Stimulated activated CD4-positive, alpha-beta T cell treated with anti-CD3 and anti-CD28 coated beads, Interleukin-2, amount 100 ng/mL, for 48 hours (primary cell): Measurements from ENCODE around the gene NR6A1.

Source experiments
- DNase-seq, 2 donors: peaks; one replicate each; pipeline ENCODE4 v3.0.0-alpha.2; 2020

NR6A1 gene

GRCh38 chr9:124720429-124721108, 50.5 kb downstream of the NR6A1 start:
- DNase-seq: no peak

GRCh38 chr9:124718928-124719327, 52.2 kb downstream of the NR6A1 start:
- DNase-seq: no peak

GRCh38 chr9:124717597-124717996, 53.5 kb downstream of the NR6A1 start:
- no peak for DNase-seq

- DNase-seq: peak in 1 of 2 donors; percentile 2
These were observed 54.3 kb downstream of the NR6A1 start for GRCh38 chr9:124716808-124717207.

DNA sequence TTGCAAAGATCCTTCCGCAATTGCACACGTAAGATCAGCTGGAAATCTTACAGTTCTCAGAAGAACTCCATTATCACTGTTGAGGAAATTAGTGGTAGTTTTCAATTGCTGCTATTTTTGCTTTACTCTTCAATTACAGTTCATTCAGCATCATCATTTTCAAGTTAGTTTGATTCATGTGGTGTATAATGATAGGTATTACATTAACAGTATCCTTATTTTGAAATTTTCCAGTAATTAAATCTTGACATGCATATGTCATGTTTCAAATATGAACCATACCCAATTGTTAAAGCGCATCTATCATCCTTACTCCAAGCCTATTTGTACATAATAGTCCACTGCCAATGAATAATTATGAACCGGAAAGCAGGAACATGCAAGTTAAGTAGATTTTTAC, 60.3 kb downstream of the NR6A1 start:
- DNase-seq: no peak

DNA sequence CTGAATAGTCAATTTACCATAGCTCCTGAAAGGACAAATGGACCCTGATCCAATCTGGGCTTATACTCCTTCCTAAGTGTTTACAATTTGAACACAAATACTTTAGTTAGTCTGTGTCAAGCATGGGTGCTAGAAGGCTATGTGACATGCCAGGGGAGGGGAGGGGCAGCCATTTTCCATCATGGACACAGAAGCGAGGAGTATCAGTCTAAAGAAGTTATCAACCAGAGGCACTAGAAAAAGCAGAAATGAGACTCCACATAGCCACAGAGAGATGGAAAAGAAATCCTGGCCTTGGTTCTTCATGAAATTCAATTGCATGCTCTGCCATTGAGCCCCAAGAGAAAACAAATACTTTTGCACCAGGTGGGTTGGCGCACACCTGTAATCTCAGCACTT, 61.8 kb downstream of the NR6A1 start:
- DNase-seq: no peak

GRCh38 chr9:124708633-124709291, 62.3 kb downstream of the NR6A1 start:
- no peak for DNase-seq

DNA sequence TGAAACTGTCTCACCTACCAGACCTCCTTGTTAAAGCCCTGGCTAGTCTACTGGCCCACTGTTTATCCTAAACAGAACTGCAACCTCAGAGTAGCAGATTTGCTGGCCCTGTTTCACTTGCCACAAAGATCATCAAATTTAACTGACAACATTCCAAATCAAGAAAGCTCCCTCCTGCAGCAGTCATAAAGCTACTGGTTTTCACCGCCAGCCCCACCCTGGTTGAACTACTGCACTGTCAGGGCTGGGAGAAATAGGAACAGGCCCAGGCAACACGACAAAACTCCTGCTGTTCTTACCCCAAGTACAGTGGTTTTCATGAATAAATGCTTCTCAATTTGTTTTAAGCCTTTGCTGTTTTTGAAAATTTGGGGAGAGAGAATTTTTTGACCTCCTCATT, 63.0 kb downstream of the NR6A1 start:
- no peak for DNase-seq

- no peak for DNase-seq
These were observed 63.4 kb downstream of the NR6A1 start for GRCh38 chr9:124707666-124708065.

GRCh38 chr9:124706685-124707084, 64.4 kb downstream of the NR6A1 start:
- DNase-seq: no peak

DNA sequence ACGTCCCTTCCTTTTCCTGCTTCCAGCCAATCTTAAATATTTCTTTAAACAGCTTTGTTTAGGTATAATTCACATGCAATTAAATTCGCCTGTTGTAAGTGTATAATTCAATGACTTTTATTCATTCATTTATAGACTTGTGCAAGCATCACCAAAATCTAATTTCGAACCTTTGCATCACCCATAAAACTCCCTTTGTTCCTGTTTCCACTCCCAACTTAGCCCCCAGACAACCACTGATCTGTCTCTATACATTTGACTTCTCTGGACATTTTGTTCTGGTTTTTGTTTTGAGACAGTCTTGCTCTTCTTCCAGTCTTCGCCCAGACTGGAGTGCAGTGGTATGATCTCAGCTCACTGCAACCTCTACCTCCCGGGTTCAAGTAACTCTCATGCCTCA, 71.5 kb downstream of the NR6A1 start:
- no peak for DNase-seq

DNA sequence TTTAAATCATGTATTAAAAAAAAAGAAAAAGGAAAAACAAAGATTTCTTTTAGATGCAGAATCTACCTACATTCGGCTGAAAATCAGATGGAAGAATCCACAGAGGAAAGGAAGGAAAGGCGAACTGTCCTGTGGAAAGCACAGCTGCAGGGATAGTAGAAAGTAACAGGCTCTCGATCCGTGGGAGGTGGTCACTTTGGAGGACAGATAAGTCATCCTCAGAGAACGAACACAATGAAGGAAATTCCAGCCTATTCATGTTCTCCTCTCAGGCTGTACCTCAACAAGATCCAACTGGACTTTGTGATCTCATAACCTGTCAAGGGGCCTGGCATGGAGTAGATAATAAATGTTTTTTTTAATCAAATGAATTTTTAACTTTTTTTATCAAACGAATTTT, 72.8 kb downstream of the NR6A1 start:
- no peak for DNase-seq

GRCh38 chr9:124697326-124698200, 73.5 kb downstream of the NR6A1 start:
- DNase-seq: no peak

GRCh38 chr9:124696101-124696500, 75.0 kb downstream of the NR6A1 start:
- no peak for DNase-seq

- DNase-seq: no peak
These were observed 75.7 kb downstream of the NR6A1 start for GRCh38 chr9:124695280-124695890.

DNA sequence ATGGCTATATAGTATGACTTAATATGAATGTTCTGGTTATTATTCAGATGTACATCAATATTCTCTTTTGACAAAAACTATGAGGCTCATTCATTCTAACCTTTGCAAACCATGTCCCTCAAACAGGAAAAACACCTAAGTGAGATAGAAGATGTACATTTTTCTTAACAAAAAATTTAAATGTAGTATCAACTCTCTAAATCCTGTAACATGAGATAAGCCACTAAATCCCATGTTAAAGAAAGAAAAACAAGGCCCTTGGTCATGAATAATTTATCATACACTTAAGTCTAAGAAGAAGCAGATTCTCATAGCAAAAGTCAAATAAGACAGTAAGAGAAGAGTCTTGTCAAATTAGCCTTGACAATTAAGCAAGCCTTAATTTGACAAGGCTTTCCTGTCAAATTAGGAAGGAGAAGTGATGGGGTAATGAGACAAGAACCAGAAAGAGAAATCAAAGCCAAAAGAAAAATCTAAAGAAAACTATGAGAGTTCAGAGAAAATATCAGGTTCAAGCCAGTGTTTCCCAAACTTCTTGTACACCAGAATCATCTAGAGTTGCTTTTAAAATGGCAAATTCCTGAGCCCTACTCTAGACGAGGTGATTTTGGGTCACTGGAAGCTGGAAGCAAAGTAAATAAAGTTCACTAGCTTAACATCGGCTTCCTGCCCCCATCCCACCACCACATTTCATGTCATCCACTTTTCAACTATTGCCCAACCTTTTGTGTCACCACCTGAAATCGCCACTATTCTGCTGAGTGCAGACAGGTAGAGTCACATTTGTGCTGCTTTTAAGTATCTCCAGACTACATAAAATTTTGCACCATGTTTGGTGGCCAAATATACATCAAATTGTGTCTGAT, 76.5 kb downstream of the NR6A1 start:
- DNase-seq: no peak

DNA sequence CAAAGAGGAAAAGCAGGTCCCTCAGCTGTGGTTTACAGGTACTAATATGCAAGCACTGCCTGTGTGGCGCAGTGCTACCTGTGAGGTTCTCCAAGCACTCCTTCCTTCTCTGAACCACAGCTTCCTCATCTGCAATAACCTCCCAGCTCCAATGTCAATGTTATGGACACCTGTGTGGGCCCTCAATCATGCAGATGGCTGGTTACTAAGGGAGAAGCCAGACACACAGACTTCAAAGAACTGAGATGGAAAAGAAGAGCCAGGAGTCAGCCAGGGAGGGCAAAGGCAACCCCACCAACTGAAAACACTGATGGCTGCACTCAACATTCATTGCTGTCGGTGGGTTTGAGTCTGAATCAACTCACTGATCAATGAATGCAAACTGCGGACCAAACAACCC, 77.7 kb downstream of the NR6A1 start:
- no peak for DNase-seq

DNA sequence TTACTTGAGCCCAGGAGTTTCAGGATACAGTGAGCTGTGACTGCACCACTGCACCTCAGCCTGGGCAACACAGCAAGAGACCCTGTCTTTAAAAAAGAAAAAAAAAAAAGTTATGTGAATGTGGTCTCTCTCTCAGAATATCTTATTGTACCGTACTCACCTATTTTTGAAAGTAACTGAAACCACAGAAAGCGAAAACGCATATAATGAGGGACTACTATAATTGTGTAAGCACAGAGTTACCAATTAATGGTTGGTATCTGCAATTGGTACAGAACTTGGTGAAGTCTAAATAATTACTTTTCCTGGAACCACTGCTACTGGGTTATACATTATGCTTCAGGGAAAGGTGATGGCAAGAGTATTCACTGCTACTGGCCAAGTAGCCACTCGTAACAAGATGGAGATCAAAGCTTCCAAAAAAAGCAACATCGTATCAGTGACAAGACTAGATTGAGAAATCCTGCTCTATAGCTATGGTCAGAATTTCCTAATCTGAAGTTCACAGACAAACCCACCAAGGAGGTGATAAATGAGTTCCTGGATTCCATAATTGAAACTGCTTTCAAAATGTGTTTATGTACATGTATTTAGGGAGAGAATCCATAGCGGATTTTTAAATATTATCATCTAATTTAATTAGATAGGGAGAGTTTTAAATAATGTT, 82.7 kb downstream of the NR6A1 start:
- no peak for DNase-seq

DNA sequence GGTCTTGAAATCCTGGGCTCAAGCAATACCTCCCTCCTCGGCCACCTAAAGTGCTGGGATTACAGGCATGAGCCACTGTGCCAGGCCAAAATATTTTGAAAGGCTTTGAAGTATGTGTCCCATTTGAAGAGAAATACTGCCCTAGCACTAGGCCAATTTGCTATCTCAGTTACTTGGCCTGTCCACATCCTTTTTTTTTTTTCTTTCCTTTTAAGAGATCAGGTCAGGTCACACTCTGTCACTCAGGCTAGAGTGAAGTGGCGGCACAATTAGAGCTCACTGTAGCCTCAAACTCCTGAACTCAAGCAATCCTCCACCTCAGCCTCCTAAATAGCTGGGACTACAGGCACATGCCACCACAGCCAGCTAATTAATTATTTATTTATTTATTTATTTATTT, 84.2 kb downstream of the NR6A1 start:
- no peak for DNase-seq

DNA sequence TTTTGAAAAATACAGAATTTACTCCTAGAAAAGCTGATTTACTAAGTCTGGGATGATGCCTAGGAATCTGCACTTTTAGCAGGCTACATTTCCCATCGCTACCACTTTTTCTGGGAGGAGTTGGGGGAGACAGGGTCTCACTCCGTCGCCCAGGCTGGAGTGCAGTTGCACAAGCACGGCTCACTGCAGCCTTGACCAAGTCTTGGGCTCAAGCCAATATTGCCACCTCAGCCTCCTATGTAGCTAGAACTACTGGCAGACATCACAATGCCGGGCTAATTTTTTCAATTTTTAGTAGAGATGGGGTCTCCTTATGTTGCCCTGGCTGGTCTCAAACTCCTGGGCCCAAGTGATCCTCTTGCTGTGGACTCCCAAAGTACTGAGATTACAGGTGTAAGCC, 85.9 kb downstream of the NR6A1 start:
- no peak for DNase-seq

GRCh38 chr9:124684169-124684568, 86.9 kb downstream of the NR6A1 start:
- DNase-seq: no peak

- no peak for DNase-seq
These were observed 88.1 kb downstream of the NR6A1 start for GRCh38 chr9:124683043-124683442.
